ENCODE measurements around the gene TMEM273. TPM values are rescaled to one million over a fixed set of nuclear protein-coding genes. Genes with fewer than 3 reads are reported as not detected.

TMEM273 gene
- total and polyA plus RNA-seq, 10 of the 15 experiments (the other 5 are each of a cell fraction or from before 2014, with no cell fraction given), result 10.3 to 46.3 (median 26.4) TPM

DNA sequence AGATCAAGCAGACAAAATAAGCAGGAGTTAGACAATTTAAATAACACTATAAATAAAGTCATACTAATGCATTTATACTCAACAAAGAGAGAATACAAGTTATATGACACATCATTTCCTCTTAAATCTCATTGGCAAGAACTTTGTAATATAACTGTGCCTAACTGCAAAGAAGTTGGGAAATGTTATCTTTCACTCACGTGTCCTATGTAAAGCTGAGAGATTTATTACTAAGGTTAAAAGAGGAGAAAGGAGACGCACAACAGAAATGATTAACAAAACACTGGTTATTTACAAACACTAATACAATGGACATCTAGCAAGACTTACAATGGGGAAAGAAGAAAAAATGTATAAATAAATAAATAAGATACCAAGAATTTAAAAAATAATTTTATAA is 12.7 kb upstream of the TMEM273 start:
- Histone ChIP-seq H3K79me2 (ENCODE audit: control insufficient read depth, insufficient read depth, low read length) (no peaks in the 10 kb centered on the region), H3K27ac (ENCODE audit: control insufficient read depth, insufficient read depth) (no peak overlapping the region), H3K9ac (ENCODE audit: control insufficient read depth, insufficient read depth, low read length) (no peak overlapping the region), H3K36me3 (ENCODE audit: control insufficient read depth in 2 of 2, insufficient read depth in 2 of 2, low read length in 1 of 2) (no peaks in the 10 kb centered on the region), H4K20me1 (ENCODE audit: control insufficient read depth, insufficient read depth) (no peaks in the 10 kb centered on the region), H3K4me1 (ENCODE audit: control insufficient read depth, insufficient read depth, low read length) (no peaks in the 10 kb centered on the region), H3K27me3 (replicated peaks in 1 of 2; ENCODE audit: control insufficient read depth in 2 of 2, insufficient read depth in 2 of 2, low read length in 1 of 2) (peaks cover 0 to 2% of the 10 kb centered on the region in 2 experiments; a peak in 1 of 4 replicates), H3K4me2 (ENCODE audit: control insufficient read depth, insufficient read depth) (no peak overlapping the region), H3K4me3 (no peak overlapping the region), H3K9me3 (replicated peaks; ENCODE audit: control insufficient read depth, insufficient read depth, low read length) (no peaks in the 10 kb centered on the region), H2AFZ (ENCODE audit: control insufficient read depth, low read depth, low read length) (no peak overlapping the region)
- in situ Hi-C loops (cut with MboI) (no loop called here), intact Hi-C loops (cut with micrococcal nuclease; ENCODE audit: unreplicated experiment) (no loop called here)
- FAIRE-seq (no peak), ATAC-seq (no peak), DNase-seq (ENCODE audit: low read depth, low spot score) (no peak)
- ChIA-PET POLR2A (no interaction called here), SMC1A (ENCODE audit: uncharacterized antibody, unreplicated experiment) (interaction anchor here (1.0 to 1.3 kb wide), 2 partner anchors 10 to 72 kb away, joined by 3 read pairs; no protein-coding TSS in a partner anchor), CTCF (no interaction called here), RAD21 (ENCODE audit: unreplicated experiment) (no interaction called here)
- WGBS (ENCODE audit: insufficient coverage, insufficient replicate concordance, low lambda C conversion rate, missing lambda C conversion rate), result 50% methylated on average over 2 of the region's 2 CpGs
- no peak for TF ChIP-seq SMAD5 (IDR thresholded peaks at IDR 0.05; ENCODE audit: low read depth)
- TF ChIP-seq, protein P1, sequence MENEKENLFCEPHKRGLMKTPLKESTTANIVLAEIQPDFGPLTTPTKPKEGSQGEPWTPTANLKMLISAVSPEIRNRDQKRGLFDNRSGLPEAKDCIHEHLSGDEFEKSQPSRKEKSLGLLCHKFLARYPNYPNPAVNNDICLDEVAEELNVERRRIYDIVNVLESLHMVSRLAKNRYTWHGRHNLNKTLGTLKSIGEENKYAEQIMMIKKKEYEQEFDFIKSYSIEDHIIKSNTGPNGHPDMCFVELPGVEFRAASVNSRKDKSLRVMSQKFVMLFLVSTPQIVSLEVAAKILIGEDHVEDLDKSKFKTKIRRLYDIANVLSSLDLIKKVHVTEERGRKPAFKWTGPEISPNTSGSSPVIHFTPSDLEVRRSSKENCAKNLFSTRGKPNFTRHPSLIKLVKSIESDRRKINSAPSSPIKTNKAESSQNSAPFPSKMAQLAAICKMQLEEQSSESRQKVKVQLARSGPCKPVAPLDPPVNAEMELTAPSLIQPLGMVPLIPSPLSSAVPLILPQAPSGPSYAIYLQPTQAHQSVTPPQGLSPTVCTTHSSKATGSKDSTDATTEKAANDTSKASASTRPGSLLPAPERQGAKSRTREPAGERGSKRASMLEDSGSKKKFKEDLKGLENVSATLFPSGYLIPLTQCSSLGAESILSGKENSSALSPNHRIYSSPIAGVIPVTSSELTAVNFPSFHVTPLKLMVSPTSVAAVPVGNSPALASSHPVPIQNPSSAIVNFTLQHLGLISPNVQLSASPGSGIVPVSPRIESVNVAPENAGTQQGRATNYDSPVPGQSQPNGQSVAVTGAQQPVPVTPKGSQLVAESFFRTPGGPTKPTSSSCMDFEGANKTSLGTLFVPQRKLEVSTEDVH (IDR thresholded peaks at IDR 0.05; ENCODE audit: low read depth, partially characterized antibody), result no peak
- TF ChIP-seq RAD21 (IDR thresholded peaks at IDR 0.05; ENCODE audit: insufficient read depth, low read depth, low read length), result no peak
- no peak for TF ChIP-seq RFX5 (IDR thresholded peaks at IDR 0.05; ENCODE audit: low read depth, low read length)
- no peak for TF ChIP-seq TARDBP (IDR thresholded peaks at IDR 0.05; ENCODE audit: borderline replicate concordance)
- BruUV-seq (replicated peaks), result no TSS peak

DNA sequence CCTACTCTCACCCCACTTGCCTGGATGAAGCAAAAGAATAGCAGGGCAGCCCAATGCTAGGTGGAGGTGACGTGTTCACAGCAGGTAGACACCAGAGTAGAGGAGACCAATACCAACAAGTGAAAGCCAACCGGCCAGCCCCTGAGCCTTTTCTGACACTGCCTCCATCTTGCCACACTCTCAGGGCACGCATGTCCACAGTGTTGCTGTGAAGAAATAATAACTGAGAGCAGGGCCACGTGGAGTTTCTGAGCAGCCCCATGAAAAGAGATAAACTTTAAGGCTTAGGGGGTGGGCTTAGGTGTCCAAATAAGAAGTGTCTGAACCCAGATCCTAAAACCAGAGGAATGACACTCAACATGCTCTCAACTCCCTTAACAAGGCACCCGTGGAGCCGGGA is 9.0 kb upstream of the TMEM273 start:
- intact Hi-C loops (cut with micrococcal nuclease; ENCODE audit: unreplicated experiment), result no loop called here
- Histone ChIP-seq H2AFZ (ENCODE audit: control insufficient read depth, low read depth, low read length) (no peak overlapping the region), H4K20me1 (ENCODE audit: control insufficient read depth, insufficient read depth) (no peaks in the 10 kb centered on the region), H3K4me3 (no peak overlapping the region), H3K4me1 (ENCODE audit: control insufficient read depth, insufficient read depth, low read length) (no peaks in the 10 kb centered on the region), H3K9ac (ENCODE audit: control insufficient read depth, insufficient read depth, low read length) (no peak overlapping the region), H3K4me2 (ENCODE audit: control insufficient read depth, insufficient read depth) (no peak overlapping the region), H3K79me2 (ENCODE audit: control insufficient read depth, insufficient read depth, low read length) (no peaks in the 10 kb centered on the region), H3K27me3 (replicated peaks in 1 of 2; ENCODE audit: control insufficient read depth in 2 of 2, insufficient read depth in 2 of 2, low read length in 1 of 2) (no peaks in the 10 kb centered on the region), H3K9me3 (replicated peaks; ENCODE audit: control insufficient read depth, insufficient read depth, low read length) (no peaks in the 10 kb centered on the region), H3K27ac (ENCODE audit: control insufficient read depth, insufficient read depth) (no peak overlapping the region), H3K36me3 (ENCODE audit: control insufficient read depth in 2 of 2, insufficient read depth in 2 of 2, low read length in 1 of 2) (no peaks in the 10 kb centered on the region)
- POLR2A ChIA-PET, result no interaction called here
- CTCF ChIA-PET, result interaction anchor here (2.0 kb wide), 1 partner anchor 11 kb away, joined by 4 read pairs; no protein-coding TSS in a partner anchor
- ATAC-seq, result no peak
- 62% methylated on average over 6 of the region's 6 CpGs for WGBS (ENCODE audit: insufficient coverage, insufficient replicate concordance, low lambda C conversion rate, missing lambda C conversion rate)
- no TSS peak for BruUV-seq (replicated peaks)
- no peak for DNase-seq (ENCODE audit: low read depth, low spot score)
- SMC1A ChIA-PET (ENCODE audit: uncharacterized antibody, unreplicated experiment), result no interaction called here
- in situ Hi-C loops (cut with MboI), result loop anchor here (25.0 kb wide), 1 partner anchor 1440 kb away; no protein-coding TSS in a partner anchor
- no peak for FAIRE-seq
- RAD21 ChIA-PET (ENCODE audit: unreplicated experiment), result no interaction called here
- TF ChIP-seq CEBPB (IDR thresholded peaks at IDR 0.05; ENCODE audit: borderline replicate concordance in 1 of 2, low read depth in 2 of 2, low read length in 2 of 2) (no peak), SREBF2 (IDR thresholded peaks at IDR 0.05; ENCODE audit: low read length) (no peak), HDAC6 (IDR thresholded peaks at IDR 0.05; ENCODE audit: unreplicated experiment) (no peak), GABPA (IDR thresholded peaks at IDR 0.05; ENCODE audit: low read depth) (no peak), GATAD2B (conservative IDR thresholded peaks at IDR 0.05; ENCODE audit: low read depth) (no peak), SUPT20H (IDR thresholded peaks at IDR 0.05; ENCODE audit: borderline replicate concordance, control insufficient read depth, low read depth, low read length) (no peak)
- TF ChIP-seq, protein P2, sequence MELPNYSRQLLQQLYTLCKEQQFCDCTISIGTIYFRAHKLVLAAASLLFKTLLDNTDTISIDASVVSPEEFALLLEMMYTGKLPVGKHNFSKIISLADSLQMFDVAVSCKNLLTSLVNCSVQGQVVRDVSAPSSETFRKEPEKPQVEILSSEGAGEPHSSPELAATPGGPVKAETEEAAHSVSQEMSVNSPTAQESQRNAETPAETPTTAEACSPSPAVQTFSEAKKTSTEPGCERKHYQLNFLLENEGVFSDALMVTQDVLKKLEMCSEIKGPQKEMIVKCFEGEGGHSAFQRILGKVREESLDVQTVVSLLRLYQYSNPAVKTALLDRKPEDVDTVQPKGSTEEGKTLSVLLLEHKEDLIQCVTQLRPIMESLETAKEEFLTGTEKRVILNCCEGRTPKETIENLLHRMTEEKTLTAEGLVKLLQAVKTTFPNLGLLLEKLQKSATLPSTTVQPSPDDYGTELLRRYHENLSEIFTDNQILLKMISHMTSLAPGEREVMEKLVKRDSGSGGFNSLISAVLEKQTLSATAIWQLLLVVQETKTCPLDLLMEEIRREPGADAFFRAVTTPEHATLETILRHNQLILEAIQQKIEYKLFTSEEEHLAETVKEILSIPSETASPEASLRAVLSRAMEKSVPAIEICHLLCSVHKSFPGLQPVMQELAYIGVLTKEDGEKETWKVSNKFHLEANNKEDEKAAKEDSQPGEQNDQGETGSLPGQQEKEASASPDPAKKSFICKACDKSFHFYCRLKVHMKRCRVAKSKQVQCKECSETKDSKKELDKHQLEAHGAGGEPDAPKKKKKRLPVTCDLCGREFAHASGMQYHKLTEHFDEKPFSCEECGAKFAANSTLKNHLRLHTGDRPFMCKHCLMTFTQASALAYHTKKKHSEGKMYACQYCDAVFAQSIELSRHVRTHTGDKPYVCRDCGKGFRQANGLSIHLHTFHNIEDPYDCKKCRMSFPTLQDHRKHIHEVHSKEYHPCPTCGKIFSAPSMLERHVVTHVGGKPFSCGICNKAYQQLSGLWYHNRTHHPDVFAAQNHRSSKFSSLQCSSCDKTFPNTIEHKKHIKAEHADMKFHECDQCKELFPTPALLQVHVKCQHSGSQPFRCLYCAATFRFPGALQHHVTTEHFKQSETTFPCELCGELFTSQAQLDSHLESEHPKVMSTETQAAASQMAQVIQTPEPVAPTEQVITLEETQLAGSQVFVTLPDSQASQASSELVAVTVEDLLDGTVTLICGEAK (IDR thresholded peaks at IDR 0.05; ENCODE audit: borderline replicate concordance), result no peak

Measured in GM12878 (cell line).